HG03521 (cell line): ENCODE measurements around the gene HMGXB3.

Experiments
- ATAC-seq: cut with Tn5 transposase; IDR thresholded peaks from one replicate; pipeline ENCODE4 v1.9.1; 2021; ENCODE audit warnings: mild to moderate bottlenecking, moderate library complexity; ENCODE audit not compliant: unreplicated experiment

The HMGXB3 gene

GRCh38 chr5:150000256-150000989 lies at the start of gene HMGXB3, which contains the start of gene TIGD6:
HMGXB3 (plus strand) TSS chr5:150000739; CDS start chr5:150004853, 4,114 bp downstream.
TIGD6 (minus strand) TSS chr5:150000654; CDS start chr5:149996348, 4,306 bp downstream.
- ATAC-seq, result peak; percentile 82

- ATAC-seq, result no peak
Observed at GRCh38 chr5:149951138-149951749, 49.3 kb upstream of the HMGXB3 start.

GRCh38 chr5:149953436-149954121 lies 47.0 kb upstream of the HMGXB3 start:
- ATAC-seq, result no peak

- no peak for ATAC-seq
Observed at GRCh38 chr5:149954798-149955197, 45.7 kb upstream of the HMGXB3 start.

GRCh38 chr5:149956685-149957084 lies 43.9 kb upstream of the HMGXB3 start:
- ATAC-seq, result no peak

GRCh38 chr5:149957855-149958254 lies 42.7 kb upstream of the HMGXB3 start:
- ATAC-seq, result no peak

GRCh38 chr5:149959406-149960236 lies 40.9 kb upstream of the HMGXB3 start:
- no peak for ATAC-seq

GRCh38 chr5:149960272-149961185 lies 40.0 kb upstream of the HMGXB3 start, which contains the start of gene SLC26A2:
SLC26A2 (plus strand) TSS chr5:149960758; CDS start chr5:149977653, 16,895 bp downstream.
- ATAC-seq, result peak; percentile 100

GRCh38 chr5:149961186-149961685 lies 39.3 kb upstream of the HMGXB3 start:
- ATAC-seq, result no peak

- ATAC-seq, result no peak
Observed at GRCh38 chr5:149961957-149962409, 38.6 kb upstream of the HMGXB3 start.

- no peak for ATAC-seq
Observed at GRCh38 chr5:149962601-149963300, 37.8 kb upstream of the HMGXB3 start.

GRCh38 chr5:149963729-149964128 lies 36.8 kb upstream of the HMGXB3 start:
- ATAC-seq, result no peak

GRCh38 chr5:149966946-149967345 lies 33.6 kb upstream of the HMGXB3 start:
- ATAC-seq, result no peak

GRCh38 chr5:149969181-149969930 lies 31.2 kb upstream of the HMGXB3 start:
- ATAC-seq, result no peak

- ATAC-seq, result no peak
Observed at GRCh38 chr5:149975409-149975808, 25.1 kb upstream of the HMGXB3 start.

GRCh38 chr5:149979896-149980295 lies 20.6 kb upstream of the HMGXB3 start:
- ATAC-seq, result no peak

- ATAC-seq, result no peak
Observed at GRCh38 chr5:149981206-149981605, 19.3 kb upstream of the HMGXB3 start.

GRCh38 chr5:149982505-149982904 lies 18.0 kb upstream of the HMGXB3 start:
- no peak for ATAC-seq
